GM13976 (cell line): ENCODE measurements around the gene SERPINB1.
"Not testable (repeated sequence)": the region's sequence is repeated elsewhere in the genome, so short reads cannot be mapped to it uniquely, and the experiment has no call there.

Experiments used
- DNase-seq: peaks from one replicate; pipeline ENCODE4 v3.0.0; 2012; ENCODE audit warnings: low spot score
- CTCF ChIP-seq: IDR thresholded peaks from 2 replicates; pipeline ENCODE4 v1.5.1; 2012; ENCODE audit warnings: borderline replicate concordance, mild to moderate bottlenecking; ENCODE audit not compliant: insufficient read depth; ENCODE audit errors: extremely low read depth, missing control alignments, control extremely low read depth
- in situ Hi-C: fragments of 300-500 bp; cut with MboI; formaldehyde crosslinking; loops from one replicate; pipeline ENCODE4 v1.12.0; 2022; ENCODE audit warnings: low sequenced_read_pairs, mixed read lengths, inconsistent platforms; ENCODE audit not compliant: unreplicated experiment

SERPINB1 gene

GRCh38 chr6:2807342-2808090 lies 34.1 kb downstream of the SERPINB1 start:
- no peak for DNase-seq
- in situ Hi-C loops: no loop called here
- no peak for TF ChIP-seq CTCF

GRCh38 chr6:2806644-2807043 lies 35.0 kb downstream of the SERPINB1 start:
- in situ Hi-C loops: no loop called here
- no peak for DNase-seq
- no peak for TF ChIP-seq CTCF

- in situ Hi-C loops: no loop called here
- no peak for TF ChIP-seq CTCF
- no peak for DNase-seq
Observed at GRCh38 chr6:2805031-2805430, 36.6 kb downstream of the SERPINB1 start.

- DNase-seq: no peak
- in situ Hi-C loops: no loop called here
- no peak for TF ChIP-seq CTCF
Observed at GRCh38 chr6:2804516-2804915, 37.1 kb downstream of the SERPINB1 start.

DNA sequence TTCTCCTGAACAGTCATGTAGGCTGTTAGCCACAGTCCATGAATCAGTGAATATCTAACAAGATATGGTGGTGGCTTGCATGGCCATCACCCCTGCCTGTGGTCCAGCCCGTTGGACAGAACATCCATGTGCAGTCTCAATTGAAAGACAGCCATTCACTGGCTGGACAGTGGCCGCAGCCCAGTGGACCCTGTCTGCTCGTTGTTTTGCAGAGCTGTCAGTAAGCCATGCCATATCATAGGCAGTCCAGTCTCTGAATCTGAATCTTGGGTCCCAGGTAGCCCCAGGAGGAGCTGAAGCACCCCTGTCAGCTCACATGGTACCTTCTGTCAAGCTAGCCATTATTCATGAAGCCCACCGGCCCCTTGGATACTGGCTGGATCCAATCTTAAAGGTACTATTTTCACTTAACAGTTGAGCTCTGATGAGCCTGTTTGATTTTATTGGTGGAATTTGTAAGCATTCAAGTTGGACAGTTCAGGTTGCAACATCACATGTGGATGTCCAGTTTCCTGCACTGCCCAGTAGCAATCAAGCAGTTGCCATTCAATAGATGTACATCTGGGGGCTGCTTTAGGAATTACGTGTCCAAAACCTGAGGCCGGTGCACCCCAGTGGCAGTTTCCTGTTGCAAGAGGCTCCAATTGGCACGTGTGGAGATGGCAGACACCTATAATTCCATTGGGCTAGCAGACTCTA lies 37.8 kb downstream of the SERPINB1 start:
- in situ Hi-C loops: no loop called here
- DNase-seq: no peak
- no peak for TF ChIP-seq CTCF

DNA sequence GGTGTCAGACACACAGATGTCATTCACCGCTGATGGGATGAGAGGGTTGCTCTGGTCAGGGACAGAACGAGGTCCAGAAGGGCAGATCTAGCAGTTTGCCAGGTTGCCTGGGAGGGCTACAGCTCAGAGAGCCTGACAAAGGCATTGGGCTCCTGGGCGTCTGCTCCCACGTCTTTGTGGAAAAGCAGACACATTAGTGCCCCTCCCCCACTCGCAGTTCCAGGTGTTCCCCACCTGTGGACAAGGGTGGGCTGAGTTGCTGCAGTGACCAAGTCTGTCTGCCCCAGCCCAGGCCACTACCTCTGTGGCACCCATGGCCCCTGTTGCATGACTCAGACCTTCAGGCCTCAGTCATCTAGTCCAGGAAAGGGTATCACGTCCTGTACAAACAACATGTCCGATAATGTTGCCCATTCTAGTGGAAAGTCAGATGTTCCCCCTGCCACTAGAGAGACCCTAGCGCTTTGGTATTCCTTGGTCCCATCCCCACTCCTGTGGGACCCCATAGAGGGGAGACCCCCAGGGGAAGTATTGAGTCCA lies 39.1 kb downstream of the SERPINB1 start:
- in situ Hi-C loops: no loop called here
- no peak for TF ChIP-seq CTCF
- no peak for DNase-seq

DNA sequence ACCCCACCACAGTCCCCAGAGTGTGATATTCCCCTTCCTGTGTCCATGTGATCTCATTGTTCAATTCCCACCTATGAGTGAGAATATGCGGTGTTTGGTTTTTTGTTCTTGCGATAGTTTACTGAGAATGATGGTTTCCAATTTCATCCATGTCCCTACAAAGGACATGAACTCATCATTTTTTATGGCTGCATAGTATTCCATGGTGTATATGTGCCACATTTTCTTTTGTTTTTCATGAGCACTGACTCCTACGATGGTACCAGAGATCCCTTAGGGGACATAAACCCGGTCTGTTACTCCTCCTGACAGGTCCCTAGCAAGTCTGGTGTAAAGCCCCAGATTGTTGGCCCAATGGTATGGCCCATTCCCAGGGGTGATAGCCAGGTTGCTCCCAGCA lies 40.0 kb downstream of the SERPINB1 start:
- in situ Hi-C loops, DNase-seq: not testable (repeated sequence)
